HG02981 (cell line): ENCODE data around the gene DTYMK.
A peak's percentile ranks its signal among the peaks of the same experiment; 100 is the strongest.

Source experiments
- ATAC-seq: cut with Tn5 transposase; IDR thresholded peaks from one replicate; pipeline ENCODE4 v1.9.1; 2021; ENCODE audit warnings: mild to moderate bottlenecking, moderate library complexity; ENCODE audit not compliant: unreplicated experiment

Gene DTYMK

GRCh38 chr2:241708879-241709278, 22.3 kb upstream of the DTYMK start:
- no peak for ATAC-seq

DNA sequence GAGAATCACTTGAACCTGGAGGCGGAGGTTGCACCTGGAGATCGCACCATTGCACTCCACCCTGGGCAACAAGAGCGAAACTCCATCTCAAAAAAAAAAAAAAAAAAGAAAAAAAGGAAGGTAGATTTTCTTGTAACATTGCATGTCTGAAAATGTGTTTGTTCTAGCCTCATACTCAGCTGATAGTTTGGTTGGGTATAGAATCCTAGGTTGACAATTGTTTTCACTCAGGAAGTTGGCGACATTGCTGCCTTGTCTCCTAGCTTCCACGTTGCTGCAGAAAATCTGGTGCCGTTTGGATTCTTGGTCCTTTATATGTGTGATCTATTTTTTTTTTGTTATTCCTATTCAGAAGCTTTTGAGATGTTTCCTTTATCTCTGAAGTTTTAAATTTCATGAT, 19.9 kb upstream of the DTYMK start:
- no peak for ATAC-seq

DNA sequence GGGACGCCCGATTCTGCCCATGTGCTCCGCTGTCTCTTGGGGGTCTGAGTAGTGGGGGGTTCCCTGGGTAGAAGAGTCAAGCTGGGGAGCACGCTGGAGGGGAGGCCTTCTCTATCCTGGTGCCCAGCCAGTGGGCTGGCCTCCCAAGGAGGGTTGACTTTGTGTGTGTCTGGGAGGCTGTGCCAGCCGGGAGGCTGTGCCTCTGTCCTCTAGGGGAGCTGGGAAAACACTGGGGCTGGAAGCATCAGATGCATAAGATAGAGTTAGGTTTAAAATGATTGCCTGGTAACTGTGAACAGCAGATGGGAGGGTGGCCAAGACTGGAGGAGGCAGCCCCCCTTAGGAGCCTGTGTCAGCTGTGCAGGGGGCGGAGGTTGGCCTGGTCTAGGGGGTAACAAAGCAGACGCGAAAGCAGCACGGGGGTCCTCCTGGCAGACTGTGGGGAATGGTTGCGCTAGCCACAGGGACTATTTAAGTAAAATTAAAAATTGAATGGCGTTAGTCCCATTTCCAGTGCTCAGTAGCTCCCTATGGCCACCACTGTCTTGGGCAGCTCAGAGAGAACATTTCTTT, 16.5 kb upstream of the DTYMK start:
- no peak for ATAC-seq

DNA sequence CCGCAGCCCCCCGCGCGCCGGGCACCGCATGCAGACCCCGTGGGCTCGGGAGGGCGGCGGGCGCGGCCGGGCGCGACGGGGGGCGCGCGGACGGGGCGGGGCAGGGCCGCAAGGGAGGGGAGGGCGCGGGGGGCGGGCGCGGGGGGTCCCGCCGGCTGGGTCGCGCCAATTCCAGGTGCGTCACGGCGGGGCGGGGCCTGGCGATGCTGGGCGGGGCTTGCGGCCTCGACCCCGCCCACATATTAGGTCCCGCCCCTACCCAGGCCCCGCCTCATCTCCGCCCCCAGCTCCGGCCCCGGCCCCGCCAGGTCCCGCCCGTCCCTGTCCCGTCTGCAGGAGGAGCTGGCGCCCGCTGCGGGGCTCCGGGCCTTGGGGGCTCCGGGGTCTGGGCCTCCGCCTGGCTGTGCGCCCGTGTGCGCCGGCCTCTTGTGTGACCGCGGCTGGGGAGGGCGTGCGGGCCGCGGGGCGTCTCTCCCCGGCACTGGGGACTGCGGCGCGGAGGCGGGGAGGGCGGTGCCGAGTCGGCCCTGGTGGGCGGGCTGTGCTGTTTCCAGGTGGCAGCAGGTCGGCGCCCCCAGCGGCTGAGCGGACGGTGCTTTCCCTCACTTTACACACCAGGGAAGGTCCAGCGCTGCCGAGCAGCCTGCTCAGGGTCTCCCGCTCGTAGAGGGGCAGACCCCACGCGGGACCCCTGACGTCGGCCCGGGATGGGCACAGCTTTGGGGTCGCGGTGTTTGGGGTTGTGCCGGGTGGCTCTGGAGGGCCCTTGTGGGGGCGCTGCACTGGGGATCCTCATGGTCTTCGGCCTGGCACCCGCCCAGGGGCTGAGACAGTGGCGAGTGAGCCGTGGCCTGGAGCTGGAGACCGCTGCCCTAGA, 15.8 kb upstream of the DTYMK start:
- ATAC-seq = peak; percentile 66

GRCh38 chr2:241701399-241702154, 15.0 kb upstream of the DTYMK start, which contains the start of gene ING5:
TSS of gene ING5 (plus strand) at chr2:241702039. CDS start at chr2:241702066, 27 bp downstream.
- peak; percentile 50 for ATAC-seq

DNA sequence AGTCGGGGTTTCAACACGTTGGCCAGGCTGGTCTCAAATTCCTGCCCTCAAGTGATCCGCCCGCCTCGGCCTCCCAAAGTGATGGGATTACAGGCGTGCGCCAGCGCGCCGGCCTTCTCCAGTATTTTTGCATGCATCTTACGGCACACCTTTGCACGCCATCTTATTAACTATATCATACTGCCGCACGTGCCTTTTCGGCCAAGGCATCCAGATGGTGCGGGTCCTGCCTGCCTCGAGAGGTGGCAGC, 14.5 kb upstream of the DTYMK start:
- no peak for ATAC-seq

- no peak for ATAC-seq
Measured at GRCh38 chr2:241695651-241696050, 9.0 kb upstream of the DTYMK start.

DNA sequence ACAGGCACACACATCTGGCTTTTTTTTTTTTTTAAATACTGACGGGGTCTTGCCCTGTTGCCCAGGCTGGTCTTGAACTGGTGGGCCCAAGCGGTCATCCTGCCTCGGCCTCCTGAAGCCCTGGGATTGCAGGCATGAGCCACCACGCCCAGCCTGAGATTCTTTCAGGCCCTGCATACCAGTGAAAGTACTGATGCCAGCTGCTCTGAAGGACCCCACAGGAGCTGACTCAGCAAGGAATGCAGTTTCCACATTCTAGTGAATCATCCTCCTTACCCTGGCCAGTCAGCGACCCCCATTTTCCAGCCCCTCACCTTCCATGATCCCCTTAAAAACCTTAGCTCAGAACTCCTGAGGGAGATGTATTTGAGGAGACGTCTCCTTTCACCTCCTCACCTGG, 5.8 kb upstream of the DTYMK start:
- no peak for ATAC-seq

- no peak for ATAC-seq
Measured at GRCh38 chr2:241690202-241690717, 3.6 kb upstream of the DTYMK start.

DNA sequence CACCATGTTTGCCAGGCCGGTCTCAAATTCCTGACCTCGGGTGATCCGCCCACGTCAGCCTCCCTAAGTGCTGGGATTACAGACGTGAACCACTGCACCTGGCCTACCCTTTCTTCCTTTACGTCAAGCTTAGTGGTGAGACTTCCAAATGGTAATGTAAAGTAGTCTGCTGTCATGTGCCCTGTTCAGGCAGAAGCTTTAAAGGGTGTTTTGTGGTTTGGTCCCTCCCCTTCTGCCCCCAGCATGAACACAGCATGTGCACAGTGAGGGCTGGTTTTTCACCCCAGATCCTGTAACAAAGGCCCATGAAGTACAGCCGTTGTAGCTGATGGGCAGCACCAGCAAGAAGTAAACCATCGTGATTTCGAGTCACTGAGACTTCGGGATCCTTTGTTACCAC, 2.7 kb upstream of the DTYMK start:
- no peak for ATAC-seq

DNA sequence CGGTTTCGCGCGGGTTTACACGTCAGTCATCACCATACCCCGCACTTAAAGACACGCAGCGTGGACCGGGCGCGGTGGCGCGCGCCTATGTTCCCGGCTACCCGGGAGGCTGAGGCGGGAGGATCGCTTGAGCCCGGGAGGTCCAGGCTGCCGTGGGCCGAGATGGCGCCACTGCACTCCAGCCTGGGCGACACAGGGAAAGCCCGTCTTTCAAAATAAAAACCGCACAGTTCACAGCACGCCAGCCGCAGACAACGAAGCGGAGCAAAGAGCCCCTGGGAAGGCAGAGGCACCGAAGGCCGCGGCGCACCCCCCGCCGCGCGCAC, 328 bp downstream of the DTYMK start:
- no peak for ATAC-seq

- no peak for ATAC-seq
Measured at GRCh38 chr2:241680827-241681599, 5.6 kb downstream of the DTYMK start.

GRCh38 chr2:241680044-241680443, 6.6 kb downstream of the DTYMK start:
- no peak for ATAC-seq

DNA sequence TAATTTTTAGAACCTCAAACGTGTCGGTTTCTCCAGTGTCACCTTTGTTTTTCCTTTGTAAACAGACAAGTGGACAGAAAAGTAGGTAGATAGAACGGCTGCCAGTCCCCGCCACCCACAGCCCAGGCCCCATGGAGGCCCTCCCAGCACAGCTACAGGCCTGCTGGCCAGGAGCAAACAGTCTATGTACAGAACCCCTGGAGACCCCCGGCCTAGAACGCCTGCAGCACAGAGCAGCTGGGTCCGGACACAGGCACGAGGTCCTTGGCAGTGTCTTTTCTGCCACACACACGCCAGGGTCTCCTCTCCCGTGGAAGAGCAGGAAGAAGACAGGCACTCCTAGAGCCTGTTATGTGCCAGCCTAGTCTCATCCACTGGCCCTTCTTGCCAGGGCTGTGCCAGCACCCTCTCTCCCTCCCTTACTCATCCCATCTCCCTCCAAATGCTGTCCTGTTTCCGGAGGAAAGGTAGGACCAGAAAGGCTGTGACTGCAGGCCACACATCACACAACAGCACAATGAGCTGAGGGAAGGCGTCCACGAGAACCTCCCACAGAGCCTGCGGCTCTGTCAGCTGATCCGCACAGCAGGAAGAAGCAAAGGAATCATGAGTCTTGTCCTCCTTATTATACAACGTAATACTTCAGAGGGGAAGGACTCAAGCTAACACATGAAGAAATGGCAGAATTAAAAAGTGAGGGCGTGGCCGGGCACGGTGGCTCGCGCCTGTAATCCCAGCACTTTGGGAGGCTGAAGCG, 7.7 kb downstream of the DTYMK start:
- ATAC-seq = no peak

GRCh38 chr2:241678307-241678706, 8.3 kb downstream of the DTYMK start:
- no peak for ATAC-seq

GRCh38 chr2:241677392-241677791, 9.2 kb downstream of the DTYMK start:
- ATAC-seq = no peak

- no peak for ATAC-seq
Measured at GRCh38 chr2:241676665-241677064, 9.9 kb downstream of the DTYMK start.

GRCh38 chr2:241675885-241676284, 10.7 kb downstream of the DTYMK start:
- ATAC-seq = no peak

GRCh38 chr2:241673797-241674725, 12.6 kb downstream of the DTYMK start:
- no peak for ATAC-seq
